ENCODE results near the gene TMEM255B. TPM values are rescaled to one million over a fixed set of nuclear protein-coding genes. Genes with fewer than 3 reads are reported as not detected.

The TMEM255B gene
- total RNA-seq, 1 donor from 2014 or later = 2.0 TPM

DNA sequence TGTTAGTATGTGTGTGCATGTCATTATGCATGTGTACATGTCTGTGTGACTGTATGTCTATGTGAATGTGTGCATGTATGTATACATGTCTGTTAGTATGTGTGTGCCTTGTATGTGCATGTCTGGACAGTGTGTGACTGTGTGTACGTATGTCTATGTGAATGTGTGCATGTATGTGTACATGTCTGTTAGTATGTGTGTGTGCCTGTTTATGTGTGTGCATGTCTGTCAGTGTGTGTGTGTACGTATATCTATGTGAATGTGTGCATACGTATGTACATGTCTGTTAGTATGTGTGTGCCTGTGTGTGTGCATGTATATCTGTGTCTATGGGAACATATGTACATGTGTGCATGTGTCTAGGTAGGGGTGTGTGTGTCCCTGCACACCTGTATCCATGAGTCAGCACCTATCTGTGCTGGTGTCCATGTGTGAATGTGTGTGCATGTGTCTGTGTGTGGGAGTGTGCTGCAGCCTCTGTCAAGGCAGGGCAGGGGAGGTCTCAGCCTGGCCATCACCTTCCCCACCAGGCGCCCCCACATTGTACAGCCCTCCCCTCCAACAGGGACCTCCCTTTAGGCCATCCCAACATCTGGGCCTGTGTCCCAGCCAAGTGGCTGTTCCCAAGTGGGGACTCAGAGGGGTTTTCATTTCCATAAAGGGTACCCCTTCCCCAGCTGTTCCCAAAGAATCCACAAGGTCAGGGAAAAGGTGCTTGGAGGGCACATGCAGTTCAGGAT, 100.5 kb downstream of the TMEM255B start:
- intact Hi-C loops (cut with micrococcal nuclease) = no loop called here
- H3K27ac Mint-ChIP-seq = no peak overlapping the region
- H3K4me1 Mint-ChIP-seq = peaks cover 12% of the 10 kb centered on the region
- no peaks in the 10 kb centered on the region for H3K36me3 Mint-ChIP-seq (ENCODE audit: low read depth)
- no peak for DNase-seq
- H3K9me3 Mint-ChIP-seq = peaks cover 11% of the 10 kb centered on the region
- no peak overlapping the region for H3K4me3 Mint-ChIP-seq
- peaks cover 31% of the 10 kb centered on the region for H3K27me3 Mint-ChIP-seq

DNA sequence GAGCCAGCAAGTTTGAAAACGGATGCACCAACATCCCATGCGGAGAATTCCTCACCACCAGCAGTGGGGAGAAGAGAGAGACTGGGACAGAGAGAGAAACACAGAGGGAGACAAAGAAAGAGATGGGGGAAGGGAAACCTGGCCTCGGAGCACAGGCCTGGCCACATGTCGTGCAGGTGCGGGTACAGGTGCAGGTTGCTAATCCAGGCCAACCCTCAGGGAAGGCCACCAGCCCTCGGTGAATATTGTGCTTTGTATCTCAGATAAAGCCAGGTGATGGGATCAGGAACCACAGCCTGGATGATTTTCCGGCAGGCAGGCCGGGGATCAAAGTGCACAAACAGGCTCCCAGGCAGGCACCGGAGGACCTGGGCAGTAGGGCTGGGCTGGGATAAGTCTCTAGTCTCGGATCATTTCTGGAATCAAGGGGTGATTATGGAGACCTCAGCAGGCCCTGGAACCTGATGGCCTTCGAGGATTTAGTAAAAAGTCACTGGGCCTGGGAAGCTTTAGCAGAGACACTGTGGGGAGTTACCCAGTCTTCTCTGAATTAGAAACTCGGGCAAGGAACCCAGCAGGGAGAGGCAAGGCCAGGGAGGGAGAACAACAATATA, 101.1 kb downstream of the TMEM255B start:
- no peak overlapping the region for H3K4me3 Mint-ChIP-seq
- H3K9me3 Mint-ChIP-seq = peaks cover 11% of the 10 kb centered on the region
- no peaks in the 10 kb centered on the region for H3K36me3 Mint-ChIP-seq (ENCODE audit: low read depth)
- no peak for DNase-seq
- intact Hi-C loops (cut with micrococcal nuclease) = no loop called here
- peaks cover 34% of the 10 kb centered on the region for H3K27me3 Mint-ChIP-seq
- H3K27ac Mint-ChIP-seq = no peak overlapping the region
- H3K4me1 Mint-ChIP-seq = peaks cover 8% of the 10 kb centered on the region

DNA sequence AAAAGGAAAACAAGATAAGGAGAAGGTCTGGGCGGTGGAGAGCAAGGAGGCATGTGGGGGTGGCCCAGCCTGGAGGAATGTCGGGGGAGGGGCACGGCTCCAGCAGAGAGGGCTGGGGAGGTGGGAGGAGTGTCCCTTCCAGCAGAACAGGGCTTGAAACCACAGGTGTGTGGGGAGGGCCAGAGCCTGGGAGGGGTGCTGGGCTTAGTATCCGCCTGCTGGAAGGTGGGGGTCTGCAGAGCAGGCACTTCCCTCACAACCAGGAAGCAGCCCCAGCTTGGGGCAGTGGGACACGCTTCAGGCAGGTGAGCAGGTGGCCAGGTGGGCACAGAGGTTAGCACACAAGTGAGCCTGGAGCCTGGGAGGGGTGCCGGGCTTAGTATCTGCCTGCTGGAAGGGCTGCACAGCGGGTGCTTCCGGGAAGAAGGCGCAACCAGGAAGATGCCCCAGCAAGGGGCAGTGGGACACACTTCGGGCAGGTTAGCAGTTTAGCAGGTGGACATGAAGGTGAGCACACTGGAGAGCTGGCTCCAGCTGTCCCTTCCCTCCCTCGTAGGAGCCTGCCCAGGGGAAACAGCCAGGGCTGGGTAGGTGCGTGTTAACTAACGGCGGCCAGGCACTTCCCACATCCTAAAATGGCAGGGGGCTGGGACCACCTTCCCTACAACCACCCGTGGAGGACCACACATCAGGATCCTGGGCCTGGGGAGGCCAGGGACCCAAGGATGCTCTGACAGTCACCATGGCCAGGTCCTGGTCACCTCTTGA, 101.8 kb downstream of the TMEM255B start:
- no peak for DNase-seq
- Mint-ChIP-seq H3K36me3 (ENCODE audit: low read depth) (no peaks in the 10 kb centered on the region), H3K27me3 (peaks cover 41% of the 10 kb centered on the region), H3K4me1 (peaks cover 8% of the 10 kb centered on the region), H3K27ac (no peak overlapping the region), H3K4me3 (no peak overlapping the region), H3K9me3 (peaks cover 11% of the 10 kb centered on the region)
- intact Hi-C loops (cut with micrococcal nuclease) = no loop called here

DNA sequence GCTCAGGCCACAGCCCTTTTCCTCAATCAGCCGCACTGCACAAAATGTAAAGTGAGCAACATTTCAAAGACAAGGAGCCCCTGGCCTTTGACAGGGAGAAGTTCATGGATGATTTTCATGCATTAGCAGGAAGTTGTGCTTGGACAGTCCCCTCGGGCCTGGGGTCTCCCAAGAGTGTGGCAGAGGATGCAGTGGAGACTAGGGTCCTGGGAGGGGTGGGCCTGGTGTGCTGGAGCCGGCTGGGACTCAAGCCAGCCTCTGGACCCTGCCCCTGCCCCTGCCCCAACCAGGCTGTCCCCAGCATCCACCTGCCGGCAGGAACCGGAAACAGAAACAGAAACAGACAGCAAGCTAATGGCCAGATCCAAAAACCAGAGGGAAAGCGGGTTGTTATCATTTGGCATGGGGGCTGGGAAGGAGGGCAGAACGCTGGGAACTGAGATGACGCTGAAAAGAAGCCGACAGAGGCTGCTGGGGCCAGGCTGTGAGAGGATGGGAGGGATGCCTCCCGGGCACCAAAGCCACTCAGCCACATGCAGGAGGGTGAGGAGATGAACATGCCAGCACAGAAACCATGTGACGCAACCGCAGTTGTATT, 102.5 kb downstream of the TMEM255B start:
- Mint-ChIP-seq H3K9me3 (peaks cover 11% of the 10 kb centered on the region), H3K36me3 (ENCODE audit: low read depth) (no peaks in the 10 kb centered on the region), H3K4me1 (peaks cover 8% of the 10 kb centered on the region), H3K27me3 (peaks cover 42% of the 10 kb centered on the region), H3K4me3 (peak overlapping the region; percentile 17), H3K27ac (no peak overlapping the region)
- intact Hi-C loops (cut with micrococcal nuclease) = no loop called here
- DNase-seq = no peak

DNA sequence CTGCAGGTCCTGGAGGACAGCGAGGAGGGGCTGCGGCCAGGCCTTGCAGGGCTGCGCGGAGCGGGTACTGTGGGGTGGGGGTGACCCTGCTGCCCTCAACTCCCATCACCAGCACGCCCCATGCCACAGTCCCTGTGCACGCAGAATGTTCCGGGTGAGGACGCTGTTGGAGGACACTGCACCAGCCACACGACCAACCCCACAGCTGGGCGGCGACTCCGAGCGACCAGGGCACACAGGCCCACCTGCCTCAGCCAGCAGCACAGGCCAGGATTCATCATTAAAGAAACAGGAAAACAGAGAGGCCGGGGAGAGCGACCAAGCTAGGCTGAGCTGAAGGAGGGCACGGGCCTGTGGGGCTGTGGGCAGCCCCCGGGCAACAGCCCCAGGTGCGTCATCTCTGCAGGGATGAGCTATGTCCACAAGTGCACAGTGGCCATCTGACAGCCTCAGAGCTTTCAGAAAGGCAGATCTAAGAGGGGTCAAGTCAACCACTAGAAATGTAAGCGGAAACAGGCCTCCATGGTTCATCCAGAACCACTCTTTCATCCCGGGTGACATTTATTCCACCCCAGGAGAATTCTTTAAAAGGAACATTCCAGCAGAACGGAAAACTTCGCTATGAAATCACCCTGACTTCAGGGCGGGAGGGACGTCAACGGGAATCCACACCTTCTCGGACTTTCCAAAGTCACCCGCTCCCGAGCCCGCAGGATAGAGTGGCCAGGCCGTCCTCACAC, 103.3 kb downstream of the TMEM255B start:
- DNase-seq = no peak
- intact Hi-C loops (cut with micrococcal nuclease) = no loop called here
- Mint-ChIP-seq H3K36me3 (ENCODE audit: low read depth) (no peaks in the 10 kb centered on the region), H3K9me3 (peaks cover 11% of the 10 kb centered on the region), H3K4me1 (peaks cover 8% of the 10 kb centered on the region), H3K27ac (no peak overlapping the region), H3K27me3 (peaks cover 42% of the 10 kb centered on the region), H3K4me3 (peak overlapping the region; percentile 71)

DNA sequence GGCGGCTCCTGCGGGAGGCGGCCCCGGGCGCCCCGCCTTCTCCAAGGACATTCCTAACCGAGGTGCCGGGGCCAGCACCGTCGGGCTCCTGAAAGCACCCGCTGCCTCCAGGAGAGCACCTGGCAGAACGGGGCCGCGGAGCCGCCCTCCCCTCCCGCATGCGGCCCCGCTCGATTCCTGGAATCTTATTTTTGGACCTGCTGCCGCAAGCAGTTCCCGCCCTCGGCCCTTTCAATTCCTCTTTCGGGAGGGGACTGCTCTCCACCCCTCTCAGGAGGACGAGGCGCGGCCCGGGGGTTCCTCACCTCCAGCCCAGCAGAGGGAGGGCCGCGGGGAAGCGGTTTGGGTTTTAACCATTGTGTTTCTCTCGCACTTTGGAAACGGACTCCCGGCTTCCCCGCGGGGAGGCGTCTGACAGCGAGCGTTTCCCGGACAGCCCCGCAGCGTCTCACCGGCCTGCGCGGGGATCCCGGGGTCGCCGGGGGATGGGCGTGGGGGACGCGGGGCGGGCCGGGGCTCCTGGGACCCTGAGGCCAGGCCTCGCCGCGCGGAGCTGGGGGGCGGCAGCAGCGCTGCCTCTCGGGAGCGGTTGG, 104.0 kb downstream of the TMEM255B start:
- H3K4me1 Mint-ChIP-seq = peaks cover 9% of the 10 kb centered on the region
- peaks cover 46% of the 10 kb centered on the region for H3K27me3 Mint-ChIP-seq
- no peaks in the 10 kb centered on the region for H3K36me3 Mint-ChIP-seq (ENCODE audit: low read depth)
- H3K27ac Mint-ChIP-seq = no peak overlapping the region
- peaks cover 11% of the 10 kb centered on the region for H3K9me3 Mint-ChIP-seq
- DNase-seq = peak; percentile 68
- intact Hi-C loops (cut with micrococcal nuclease) = no loop called here
- H3K4me3 Mint-ChIP-seq = peak overlapping the region; percentile 72

- H3K27me3 Mint-ChIP-seq = peaks cover 51% of the 10 kb centered on the region
- peak within 1 kb of the TSS; percentile 72 for H3K4me3 Mint-ChIP-seq
- intact Hi-C loops (cut with micrococcal nuclease) = no loop called here
- no peaks in the 10 kb centered on the region for H3K36me3 Mint-ChIP-seq (ENCODE audit: low read depth)
- H3K4me1 Mint-ChIP-seq = peaks cover 9% of the 10 kb centered on the region
- no peak within 1 kb of the TSS for H3K27ac Mint-ChIP-seq
- DNase-seq = peak; percentile 77
- H3K9me3 Mint-ChIP-seq = peaks cover 7% of the 10 kb centered on the region
Observed at GRCh38 chr13:113863524-113864272, 104.7 kb downstream of the TMEM255B start, which contains the start of gene GAS6. GAS6 (minus strand) TSS chr13:113864076; CDS start chr13:113863920, 156 bp downstream.

GRCh38 chr13:113864273-113864890, 105.4 kb downstream of the TMEM255B start:
- Mint-ChIP-seq H3K27ac (no peak overlapping the region), H3K27me3 (peaks cover 55% of the 10 kb centered on the region), H3K4me1 (peaks cover 9% of the 10 kb centered on the region), H3K4me3 (peak overlapping the region; percentile 68), H3K9me3 (peaks cover 2% of the 10 kb centered on the region), H3K36me3 (ENCODE audit: low read depth) (no peaks in the 10 kb centered on the region)
- intact Hi-C loops (cut with micrococcal nuclease) = no loop called here
- no peak for DNase-seq

GRCh38 chr13:113865427-113865826, 106.4 kb downstream of the TMEM255B start:
- H3K4me1 Mint-ChIP-seq = peaks cover 9% of the 10 kb centered on the region
- no peak for DNase-seq
- peak overlapping the region; percentile 42 for H3K4me3 Mint-ChIP-seq
- H3K36me3 Mint-ChIP-seq (ENCODE audit: low read depth) = no peaks in the 10 kb centered on the region
- H3K27me3 Mint-ChIP-seq = peaks cover 58% of the 10 kb centered on the region
- intact Hi-C loops (cut with micrococcal nuclease) = no loop called here
- no peaks in the 10 kb centered on the region for H3K9me3 Mint-ChIP-seq
- no peak overlapping the region for H3K27ac Mint-ChIP-seq

Other genes with a start within 250 kb of the TMEM255B start
- 180 and 184 TPM in 2 replicates for gene TFDP1, start 174.5 kb upstream of the TMEM255B start, total RNA-seq
- gene ATP4B, start 101.0 kb upstream of the TMEM255B start, total RNA-seq = not detected in 2 replicates
- gene GRK1, start 92.0 kb upstream of the TMEM255B start, total RNA-seq = 0.07 and 0.17 TPM in 2 replicates
- 0.17 and 0.54 TPM in 2 replicates for gene GAS6, start 104.8 kb downstream of the TMEM255B start, total RNA-seq
- 0.57 and 0.61 TPM in 2 replicates for gene C13orf46, start 214.8 kb downstream of the TMEM255B start, total RNA-seq

All from activated CD4-positive, alpha-beta T cell treated with anti-CD3 and anti-CD28 coated beads, Interleukin-2, amount 10 ng/mL, durations not matched to agents 24 days and 14 days (primary cell).